Measurements from ENCODE around the gene CDC40. TPM values are rescaled to one million over a fixed set of nuclear protein-coding genes. Genes with fewer than 3 reads are reported as not detected.

Gene CDC40
- total RNA-seq: 10.0 TPM

DNA sequence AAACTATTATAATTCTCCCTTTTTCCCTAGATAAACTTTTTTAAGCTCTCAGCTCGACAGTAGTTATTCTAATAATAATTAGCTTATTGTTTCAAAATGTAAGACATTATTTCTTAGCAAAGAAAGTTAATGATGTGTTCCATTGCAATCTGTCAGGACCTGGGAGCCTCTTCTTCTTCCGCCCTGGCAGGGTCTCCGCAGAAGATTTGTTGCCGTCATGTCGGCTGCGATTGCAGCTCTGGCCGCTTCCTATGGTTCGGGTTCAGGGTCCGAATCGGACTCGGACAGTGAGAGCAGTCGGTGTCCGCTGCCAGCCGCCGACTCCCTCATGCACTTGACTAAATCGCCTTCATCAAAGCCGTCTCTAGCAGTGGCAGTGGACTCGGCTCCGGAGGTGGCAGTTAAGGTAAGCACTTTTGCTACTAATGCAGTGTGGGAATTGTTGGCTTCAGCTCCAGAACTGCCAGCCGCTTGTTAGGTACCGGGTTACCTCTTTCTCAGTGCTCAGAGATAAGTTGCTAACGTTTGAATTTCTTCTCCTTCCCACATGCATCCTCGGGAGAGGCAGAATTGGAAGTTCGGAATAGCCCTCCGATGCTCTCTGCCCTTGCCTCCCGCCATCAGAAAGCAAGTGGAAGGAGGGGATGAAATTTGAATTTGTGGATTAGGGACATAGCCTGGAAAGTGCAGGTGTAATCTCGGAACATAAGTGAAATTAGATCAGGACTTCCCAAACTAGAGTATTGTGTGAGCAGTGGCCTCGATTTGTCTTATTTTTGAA, at the start of gene CDC40:
Gene CDC40 (plus strand): TSS at position 200 of the 781 bp plus-strand sequence. CDS start 18 bp downstream, at position 218.
- Histone ChIP-seq H3K4me3 (peak within 1 kb of the TSS; percentile 85 to 86), H3K36me3 (no peaks in the 10 kb centered on the region), H3K27ac (peak within 1 kb of the TSS; percentile 81 to 83), H3K9me3 (no peaks in the 10 kb centered on the region), H3K27me3 (no peaks in the 10 kb centered on the region), H3K4me1 (peaks cover 3 to 22% of the 10 kb centered on the region in 2 donors)
- intact Hi-C loops (cut with DNase I): loop anchor here (5.0 kb wide), 3 partner anchors 83 to 697 kb away; partner anchors contain the start of genes AK9 and FIG4
- TF ChIP-seq, protein P1, sequence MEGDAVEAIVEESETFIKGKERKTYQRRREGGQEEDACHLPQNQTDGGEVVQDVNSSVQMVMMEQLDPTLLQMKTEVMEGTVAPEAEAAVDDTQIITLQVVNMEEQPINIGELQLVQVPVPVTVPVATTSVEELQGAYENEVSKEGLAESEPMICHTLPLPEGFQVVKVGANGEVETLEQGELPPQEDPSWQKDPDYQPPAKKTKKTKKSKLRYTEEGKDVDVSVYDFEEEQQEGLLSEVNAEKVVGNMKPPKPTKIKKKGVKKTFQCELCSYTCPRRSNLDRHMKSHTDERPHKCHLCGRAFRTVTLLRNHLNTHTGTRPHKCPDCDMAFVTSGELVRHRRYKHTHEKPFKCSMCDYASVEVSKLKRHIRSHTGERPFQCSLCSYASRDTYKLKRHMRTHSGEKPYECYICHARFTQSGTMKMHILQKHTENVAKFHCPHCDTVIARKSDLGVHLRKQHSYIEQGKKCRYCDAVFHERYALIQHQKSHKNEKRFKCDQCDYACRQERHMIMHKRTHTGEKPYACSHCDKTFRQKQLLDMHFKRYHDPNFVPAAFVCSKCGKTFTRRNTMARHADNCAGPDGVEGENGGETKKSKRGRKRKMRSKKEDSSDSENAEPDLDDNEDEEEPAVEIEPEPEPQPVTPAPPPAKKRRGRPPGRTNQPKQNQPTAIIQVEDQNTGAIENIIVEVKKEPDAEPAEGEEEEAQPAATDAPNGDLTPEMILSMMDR (IDR thresholded peaks at IDR 0.05): no peak
- DNase-seq (ENCODE audit: low spot score in 2 of 2): peak in 1 of 2 donors; percentile 76

DNA sequence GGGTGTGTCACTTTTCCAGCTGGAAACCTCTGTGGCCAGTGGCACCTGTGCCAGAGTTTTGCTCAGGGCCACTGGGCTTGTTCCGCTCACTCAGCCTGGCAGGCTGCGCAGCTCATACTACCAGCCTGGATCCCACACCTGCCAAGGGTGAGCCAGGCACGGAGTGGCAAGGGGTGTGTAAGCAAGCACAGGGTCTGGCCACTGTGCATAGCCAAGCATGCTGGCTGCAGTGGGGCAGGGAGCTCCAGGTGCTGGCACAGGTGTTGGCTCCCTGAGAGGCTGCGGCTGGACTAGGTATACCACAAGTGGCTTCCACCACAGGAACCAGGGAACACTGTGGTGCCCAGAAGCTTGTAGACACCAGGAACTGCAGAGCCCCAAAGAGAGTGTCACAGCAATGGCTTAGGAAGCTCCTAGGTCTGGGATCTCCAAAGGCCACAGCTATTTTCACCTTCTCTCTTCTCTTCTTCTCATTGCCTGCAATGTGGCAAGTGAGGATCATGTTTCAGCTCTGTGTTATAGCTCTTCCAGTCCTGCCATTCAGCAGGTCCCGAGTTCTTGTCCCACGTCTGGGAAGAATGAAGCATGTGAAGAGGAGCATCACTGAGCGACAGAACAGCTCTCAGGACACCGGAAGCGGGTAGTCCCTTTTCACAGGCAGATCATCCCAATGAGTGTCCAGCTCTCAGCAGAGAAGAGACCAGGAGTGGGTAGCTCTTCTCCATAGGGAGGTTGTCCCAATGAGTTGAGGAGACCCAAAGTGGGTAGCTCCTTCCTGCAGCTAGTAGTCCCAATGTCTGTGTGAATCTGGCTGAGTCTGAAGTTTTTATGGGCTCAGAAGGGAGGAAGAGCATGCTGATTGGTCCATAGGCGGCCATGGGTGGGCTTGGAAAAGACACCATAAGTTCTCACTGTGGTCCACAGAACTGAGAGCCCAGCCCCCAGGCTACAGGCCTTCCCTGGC, 42.0 kb upstream of the CDC40 start:
- no peak for DNase-seq (ENCODE audit: low spot score in 2 of 2)

DNA sequence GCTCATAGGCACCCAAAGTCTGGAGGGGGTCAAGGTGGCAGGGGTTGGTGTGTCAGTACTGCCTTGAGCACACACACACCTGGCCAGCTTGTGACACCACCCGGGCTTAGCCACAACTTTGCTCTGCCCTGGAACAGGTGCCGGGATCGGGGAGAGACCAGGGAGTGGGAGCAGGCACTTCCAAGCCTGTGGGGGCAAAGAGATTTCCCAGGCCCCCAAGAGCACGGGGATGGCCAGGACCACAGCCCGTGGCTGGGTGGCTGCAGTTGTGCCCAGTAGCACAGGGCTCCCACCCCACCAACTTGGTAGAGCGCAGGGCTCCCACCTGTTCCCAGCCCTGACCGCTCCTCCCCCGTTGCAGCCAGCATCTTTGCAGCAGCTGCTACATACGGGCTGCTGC, 41.2 kb upstream of the CDC40 start:
- Histone ChIP-seq H3K36me3 (no peaks in the 10 kb centered on the region), H3K4me3 (no peak overlapping the region), H3K27me3 (no peaks in the 10 kb centered on the region), H3K9me3 (peaks cover 0 to 10% of the 10 kb centered on the region in 2 donors), H3K4me1 (no peaks in the 10 kb centered on the region), H3K27ac (no peak overlapping the region)
- intact Hi-C loops (cut with DNase I): no loop called here
- DNase-seq (ENCODE audit: low spot score in 2 of 2): no peak
- TF ChIP-seq, protein P1 (IDR thresholded peaks at IDR 0.05): no peak

More for the DNA sequence above, 42.0 kb upstream of the CDC40 start:
- no peaks in the 10 kb centered on the region for H3K36me3 ChIP-seq
- no peaks in the 10 kb centered on the region for H3K4me1 ChIP-seq
- H3K27me3 ChIP-seq: no peaks in the 10 kb centered on the region
- peaks cover 0 to 10% of the 10 kb centered on the region in 2 donors for H3K9me3 ChIP-seq
- H3K4me3 ChIP-seq: no peak overlapping the region
- intact Hi-C loops (cut with DNase I): no loop called here
- TF ChIP-seq, protein P1 (IDR thresholded peaks at IDR 0.05): no peak
- H3K27ac ChIP-seq: no peak overlapping the region

DNA sequence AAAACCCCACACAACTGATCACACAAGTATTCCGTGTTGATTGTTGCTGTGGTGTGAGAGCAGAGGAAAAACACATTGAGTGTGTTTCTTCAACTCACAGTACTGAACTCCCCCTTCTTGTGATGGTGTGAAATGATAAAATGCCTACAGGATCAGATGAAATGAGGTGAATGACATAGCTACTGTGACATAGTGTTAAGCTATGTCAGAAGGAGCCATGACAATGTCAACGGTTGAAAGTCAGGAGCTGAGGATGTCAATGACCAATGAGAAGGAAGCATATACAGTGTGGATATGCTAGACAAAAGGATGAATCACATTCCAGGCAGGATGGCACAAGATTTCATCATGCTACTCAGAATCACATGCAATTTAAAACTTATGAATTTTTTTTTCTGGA, 39.6 kb upstream of the CDC40 start:
- peaks cover 0 to 10% of the 10 kb centered on the region in 2 donors for H3K9me3 ChIP-seq
- no peak for DNase-seq (ENCODE audit: low spot score in 2 of 2)
- H3K36me3 ChIP-seq: no peaks in the 10 kb centered on the region
- H3K4me1 ChIP-seq: no peaks in the 10 kb centered on the region
- no peak overlapping the region for H3K4me3 ChIP-seq
- no peak overlapping the region for H3K27ac ChIP-seq
- TF ChIP-seq, protein P1 (IDR thresholded peaks at IDR 0.05): no peak
- no peaks in the 10 kb centered on the region for H3K27me3 ChIP-seq
- intact Hi-C loops (cut with DNase I): no loop called here

DNA sequence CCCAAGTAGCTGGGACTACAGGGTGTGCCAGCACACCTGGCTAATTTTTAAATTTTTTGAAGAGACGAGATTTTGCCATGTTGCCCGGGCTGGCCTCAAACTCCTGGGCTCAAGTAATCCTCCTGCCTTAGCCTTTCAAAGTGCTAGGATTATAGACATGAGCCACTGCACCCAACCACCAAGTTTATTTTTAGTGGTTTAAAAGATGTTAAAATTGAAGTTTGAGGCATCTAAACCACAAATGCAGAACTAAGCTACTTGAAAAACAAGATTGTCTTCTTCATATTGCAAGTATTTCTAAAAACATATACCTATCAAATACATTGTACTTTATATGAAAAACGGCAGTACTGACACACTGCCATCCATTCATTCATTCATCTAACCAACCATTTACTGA, 32.4 kb upstream of the CDC40 start:
- Histone ChIP-seq H3K36me3 (no peaks in the 10 kb centered on the region), H3K27me3 (no peaks in the 10 kb centered on the region), H3K27ac (no peak overlapping the region), H3K4me1 (no peaks in the 10 kb centered on the region), H3K9me3 (no peaks in the 10 kb centered on the region), H3K4me3 (no peak overlapping the region)
- TF ChIP-seq, protein P1 (IDR thresholded peaks at IDR 0.05): no peak
- intact Hi-C loops (cut with DNase I): no loop called here
- no peak for DNase-seq (ENCODE audit: low spot score in 2 of 2)

Data from ascending aorta (tissue), 2 donors.